ENCODE measurements around the gene EDC3. TPM values are rescaled to one million over a fixed set of nuclear protein-coding genes. Genes with fewer than 3 reads are reported as not detected.

The EDC3 gene
- total and polyA plus RNA-seq, 2 of the 4 experiments (the other 2 are of a cell fraction): 16.8 to 38.0 TPM

- no peak for TF ChIP-seq FOS (IDR thresholded peaks at IDR 0.05; ENCODE audit: low read depth, low read length)
- no peak for TF ChIP-seq CEBPB (IDR thresholded peaks at IDR 0.05; ENCODE audit: low read depth, low read length)
Measured at GRCh38 chr15:74603789-74604705, 91.8 kb downstream of the EDC3 start (continued).

- Histone ChIP-seq H3K27me3 (ENCODE audit: control insufficient read depth, insufficient read depth, low read length) (peaks cover 3% of the 10 kb centered on the region; the same call in 1 of the 2 replicates), H4K5ac (ENCODE audit: low read depth, low read length) (no peak overlapping the region), H4K20me1 (ENCODE audit: insufficient read depth, low read length) (0 out of 2 replicates have a peak, but pooled peaks cover 3% of the 10 kb centered on the region), H3K4ac (ENCODE audit: low read depth, low read length) (no peak overlapping the region), H2BK120ac (ENCODE audit: low read depth, low read length) (no peak overlapping the region), H2BK5ac (ENCODE audit: low read depth, low read length, poor library complexity, severe bottlenecking) (no peak overlapping the region), H3K18ac (ENCODE audit: low read depth, low read length) (no peak overlapping the region), H3K9ac (ENCODE audit: low read depth, low read length) (no peak overlapping the region), H3K27ac (ENCODE audit: insufficient read depth, low read length) (no peak overlapping the region), H2BK15ac (ENCODE audit: low read depth, low read length) (no peak overlapping the region), H3K4me3 (ENCODE audit: insufficient read depth, low read depth, low read length) (no peak overlapping the region), H3K4me2 (ENCODE audit: low read depth, low read length) (no peak overlapping the region), H4K8ac (ENCODE audit: low read depth in 2 of 2, low read length in 2 of 2) (no peak overlapping the region), H2AK5ac (ENCODE audit: low read depth, low read length) (no peak overlapping the region), H3K56ac (ENCODE audit: extremely low read depth, insufficient read depth, low read length) (no peak overlapping the region), H3K9me1 (ENCODE audit: insufficient read depth, low read length) (peaks cover 4% of the 10 kb centered on the region; the same call in 1 of the 2 replicates), H2AK9ac (replicated peaks; ENCODE audit: low read depth, low read length, poor library complexity) (peak overlapping the region; percentile 39), H4K91ac (ENCODE audit: insufficient read depth, low read depth, low read length) (no peak overlapping the region), H3K79me1 (ENCODE audit: low read depth in 1 of 2, low read length in 2 of 2) (peaks cover 15 to 16% of the 10 kb centered on the region in 2 experiments; a peak in 3 of 4 replicates), H3K14ac (replicated peaks; ENCODE audit: low read depth, low read length) (no peak overlapping the region), H3K23ac (ENCODE audit: low read depth, low read length) (no peak overlapping the region), H3K9me3 (ENCODE audit: control insufficient read depth, insufficient read depth, low read length) (no peaks in the 10 kb centered on the region), H3K4me1 (ENCODE audit: control insufficient read depth, insufficient read depth, low read length) (peaks cover 4% of the 10 kb centered on the region; the same call in 1 of the 2 replicates), H2BK20ac (ENCODE audit: low read depth, low read length) (no peak overlapping the region), H2AFZ (replicated peaks; ENCODE audit: low read length, poor library complexity) (no peak overlapping the region), H3K36me3 (ENCODE audit: control insufficient read depth, insufficient read depth, low read length) (no peaks in the 10 kb centered on the region)
- in situ Hi-C loops (cut with MboI; ENCODE audit: low sequenced_read_pairs): no loop called here
- no TSS peak for BruUV-seq (replicated peaks)
- intact Hi-C loops (cut with micrococcal nuclease): no loop called here
- POLR2A ChIA-PET (ENCODE audit: unreplicated experiment): interaction anchor here (0.7 kb wide), 1 partner anchor 25 kb away, joined by 4 read pairs; no protein-coding TSS in a partner anchor
- dilution Hi-C loops (cut with HindIII; ENCODE audit: low sequenced_read_pairs, unreplicated experiment): no loop called here
- 95% methylated on average over 8 of the region's 13 CpGs; no CpG with 5 or more reads in 1 of the 2 experiments for WGBS, 2 experiments (ENCODE audit: extremely low coverage in 2 of 2, insufficient read length in 1 of 2)
- DNase-seq: no peak
- CTCF ChIA-PET: no interaction called here
- no peak for ATAC-seq (ENCODE audit: low read depth)
- no peak for TF ChIP-seq POLR2A (IDR thresholded peaks at IDR 0.05; ENCODE audit: low read depth, low read length)
- no peak for TF ChIP-seq USF2 (IDR thresholded peaks at IDR 0.05; ENCODE audit: low read depth, low read length)
- TF ChIP-seq RCOR1 (IDR thresholded peaks at IDR 0.05; ENCODE audit: insufficient replicate concordance, low read length): no peak
- no peak for TF ChIP-seq RAD21 (IDR thresholded peaks at IDR 0.05; ENCODE audit: low read length)
- TF ChIP-seq BHLHE40 (IDR thresholded peaks at IDR 0.05; ENCODE audit: low read depth, low read length): no peak
- TF ChIP-seq ELK1 (IDR thresholded peaks at IDR 0.05; ENCODE audit: borderline replicate concordance, low read depth, low read length): no peak
- no peak for TF ChIP-seq CHD1 (IDR thresholded peaks at IDR 0.05; ENCODE audit: low read depth, low read length)
- TF ChIP-seq MAFK (IDR thresholded peaks at IDR 0.05; ENCODE audit: low read depth, low read length): no peak
- TF ChIP-seq MAZ (IDR thresholded peaks at IDR 0.05; ENCODE audit: borderline replicate concordance, low read depth, low read length): no peak
Measured at GRCh38 chr15:74603026-74603788, 92.6 kb downstream of the EDC3 start.

Data from IMR-90 (cell line).